SK-N-SH treated with all-trans-retinoic acid at 6 μM for 48 hours (cell line): ENCODE data around the gene UBALD2.

ENCODE experiments used
- ATAC-seq: fragments of 200-7000 bp; cut with Tn5 transposase; 3 replicates; pipeline ENCODE4 v1.9.1; 2020; ENCODE audit warnings: mild to moderate bottlenecking, moderate library complexity
- ARNTL ChIP-seq: fragments of 450-650 bp; formaldehyde crosslinking; IDR thresholded peaks from 2 replicates; pipeline ENCODE4 v1.5.0; 2020; ENCODE audit warnings: low read depth, mild to moderate bottlenecking, moderate library complexity, borderline replicate concordance
- CREB5 ChIP-seq: fragments of 250-450 bp; sonication (Bioruptor Pico); IDR thresholded peaks from 2 replicates; pipeline ENCODE4 v1.5.1; 2020; ENCODE audit warnings: low read depth, mild to moderate bottlenecking, moderate library complexity
- CSDC2 ChIP-seq: fragments of 250-450 bp; sonication (Bioruptor Pico); IDR thresholded peaks from 2 replicates; pipeline ENCODE4 v1.5.0; 2020; ENCODE audit warnings: mild to moderate bottlenecking, moderate library complexity
- CSRNP3 ChIP-seq: fragments of 250-450 bp; sonication (Bioruptor Pico); IDR thresholded peaks from 2 replicates; pipeline ENCODE4 v1.5.1; 2021; ENCODE audit warnings: mild to moderate bottlenecking, moderate library complexity
- ESRRG ChIP-seq: fragments of 250-450 bp; sonication (Bioruptor Pico); IDR thresholded peaks from 2 replicates; pipeline ENCODE4 v1.6.1; 2021; ENCODE audit warnings: mild to moderate bottlenecking
- GLIS3 ChIP-seq: fragments of 250-450 bp; sonication (Bioruptor Pico); IDR thresholded peaks from 2 replicates; pipeline ENCODE4 v1.5.0; 2020; ENCODE audit warnings: mild to moderate bottlenecking, moderate library complexity
- ISL1 ChIP-seq: fragments of 250-450 bp; sonication (Bioruptor Pico); IDR thresholded peaks from 2 replicates; pipeline ENCODE4 v2.1.2; 2022; ENCODE audit warnings: mild to moderate bottlenecking, moderate library complexity
- PATZ1 ChIP-seq: fragments of 250-450 bp; sonication (Bioruptor Pico); IDR thresholded peaks from 2 replicates; pipeline ENCODE4 v1.8.0; 2020; ENCODE audit warnings: mild to moderate bottlenecking, moderate library complexity, borderline replicate concordance
- POU6F1 ChIP-seq: fragments of 250-450 bp; sonication (Bioruptor Pico); IDR thresholded peaks from 2 replicates; pipeline ENCODE4 v1.8.0; 2021; ENCODE audit warnings: low read depth, mild to moderate bottlenecking, moderate library complexity, borderline replicate concordance
- PPARA ChIP-seq: fragments of 250-450 bp; sonication (Bioruptor Pico); IDR thresholded peaks from 2 replicates; pipeline ENCODE4 v1.5.0; 2020; ENCODE audit warnings: mild to moderate bottlenecking, borderline replicate concordance
- RARB ChIP-seq: fragments of 250-450 bp; sonication (Bioruptor Pico); IDR thresholded peaks from 2 replicates; pipeline ENCODE4 v1.8.0; 2021; ENCODE audit warnings: mild to moderate bottlenecking, moderate library complexity
- SNAI2 ChIP-seq: fragments of 250-450 bp; sonication (Bioruptor Pico); IDR thresholded peaks from 2 replicates; pipeline ENCODE4 v1.5.0; 2020; ENCODE audit warnings: mild to moderate bottlenecking, moderate library complexity
- TOX ChIP-seq: fragments of 250-450 bp; sonication (Bioruptor Pico); IDR thresholded peaks from 2 replicates; pipeline ENCODE4 v1.8.0; 2021; ENCODE audit warnings: mild to moderate bottlenecking, moderate library complexity, borderline replicate concordance
- TSHZ2 ChIP-seq: fragments of 250-450 bp; sonication (Bioruptor Pico); IDR thresholded peaks from 2 replicates; pipeline ENCODE4 v1.5.0; 2020; ENCODE audit warnings: mild to moderate bottlenecking, moderate library complexity
- ZFP3 ChIP-seq: fragments of 250-450 bp; sonication (Bioruptor Pico); IDR thresholded peaks from 2 replicates; pipeline ENCODE4 v1.5.0; 2020; ENCODE audit warnings: mild to moderate bottlenecking, moderate library complexity
- ZFP30 ChIP-seq: fragments of 450-650 bp; formaldehyde crosslinking; IDR thresholded peaks from 2 replicates; pipeline ENCODE4 v1.5.0; 2022; ENCODE audit warnings: mild to moderate bottlenecking, moderate library complexity
- ZNF70 ChIP-seq: fragments of 450-650 bp; formaldehyde crosslinking; IDR thresholded peaks from 2 replicates; pipeline ENCODE4 v1.5.0; 2020; ENCODE audit warnings: mild to moderate bottlenecking, moderate library complexity

The UBALD2 gene

GRCh38 chr17:76309461-76309860 lies 44.3 kb downstream of the UBALD2 start:
- no peak for TF ChIP-seq RARB (CRISPR knock-in tag)
- no peak for TF ChIP-seq TSHZ2 (CRISPR knock-in tag)
- TF ChIP-seq ARNTL (CRISPR knock-in tag), result no peak
- no peak for TF ChIP-seq TOX (CRISPR knock-in tag)
- TF ChIP-seq CSRNP3 (CRISPR knock-in tag), result no peak
- no peak for TF ChIP-seq SNAI2
- no peak for TF ChIP-seq PATZ1 (CRISPR knock-in tag)
- no peak for TF ChIP-seq ZFP3 (CRISPR knock-in tag)
- no peak for TF ChIP-seq CSDC2 (CRISPR knock-in tag)
- TF ChIP-seq PPARA, result no peak
- TF ChIP-seq CREB5 (CRISPR knock-in tag), result no peak
- TF ChIP-seq ISL1 (CRISPR knock-in tag), result no peak
- TF ChIP-seq POU6F1 (CRISPR knock-in tag), result no peak
- TF ChIP-seq ESRRG (CRISPR knock-in tag), result no peak
- no peak for ATAC-seq

- ATAC-seq, result no peak
- TF ChIP-seq POU6F1 (CRISPR knock-in tag) (no peak), PATZ1 (CRISPR knock-in tag) (no peak), ISL1 (CRISPR knock-in tag) (no peak), ZFP30 (CRISPR knock-in tag) (no peak), ARNTL (CRISPR knock-in tag) (no peak), PPARA (no peak), ZNF70 (CRISPR knock-in tag) (no peak), CSDC2 (CRISPR knock-in tag) (no peak), GLIS3 (CRISPR knock-in tag) (no peak)
Observed at GRCh38 chr17:76312735-76313134, 47.6 kb downstream of the UBALD2 start.
